PC-9 (cell line): ENCODE measurements around the gene ENO2.

Experiments used
- EZH2 ChIP-seq: fragments of 200-600 bp; sonication (generic); IDR thresholded peaks from 2 replicates; pipeline ENCODE4 v1.8.0; 2017; ENCODE audit warnings: antibody characterized with exemption, low read depth
- TF ChIP-seq, protein P1 (sequence below): fragments of 200-600 bp; sonication (generic); conservative IDR thresholded peaks from 2 replicates; pipeline ENCODE4 v1.6.1; 2017; ENCODE audit warnings: mixed run types, antibody characterized with exemption, mild to moderate bottlenecking, moderate library complexity

DNA sequence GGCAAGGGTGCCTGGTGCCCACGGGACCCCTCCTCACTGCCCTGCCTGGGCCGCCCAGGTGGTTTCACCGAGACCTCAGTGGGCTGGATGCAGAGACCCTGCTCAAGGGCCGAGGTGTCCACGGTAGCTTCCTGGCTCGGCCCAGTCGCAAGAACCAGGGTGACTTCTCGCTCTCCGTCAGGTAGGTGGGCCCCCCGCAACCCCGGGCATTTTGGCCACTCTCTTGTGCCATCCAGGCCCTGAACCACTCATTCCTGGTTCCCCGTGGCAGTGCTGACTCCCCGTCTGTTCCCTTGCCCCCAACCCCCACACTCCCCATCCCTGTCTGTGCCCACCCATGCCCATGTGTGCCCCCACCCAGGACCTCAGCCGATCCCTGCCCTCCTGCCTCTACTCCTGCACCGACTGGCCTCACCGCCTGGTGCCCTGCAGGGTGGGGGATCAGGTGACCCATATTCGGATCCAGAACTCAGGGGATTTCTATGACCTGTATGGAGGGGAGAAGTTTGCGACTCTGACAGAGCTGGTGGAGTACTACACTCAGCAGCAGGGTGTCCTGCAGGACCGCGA is 37.3 kb downstream of the ENO2 start:
- TF ChIP-seq, protein P1, sequence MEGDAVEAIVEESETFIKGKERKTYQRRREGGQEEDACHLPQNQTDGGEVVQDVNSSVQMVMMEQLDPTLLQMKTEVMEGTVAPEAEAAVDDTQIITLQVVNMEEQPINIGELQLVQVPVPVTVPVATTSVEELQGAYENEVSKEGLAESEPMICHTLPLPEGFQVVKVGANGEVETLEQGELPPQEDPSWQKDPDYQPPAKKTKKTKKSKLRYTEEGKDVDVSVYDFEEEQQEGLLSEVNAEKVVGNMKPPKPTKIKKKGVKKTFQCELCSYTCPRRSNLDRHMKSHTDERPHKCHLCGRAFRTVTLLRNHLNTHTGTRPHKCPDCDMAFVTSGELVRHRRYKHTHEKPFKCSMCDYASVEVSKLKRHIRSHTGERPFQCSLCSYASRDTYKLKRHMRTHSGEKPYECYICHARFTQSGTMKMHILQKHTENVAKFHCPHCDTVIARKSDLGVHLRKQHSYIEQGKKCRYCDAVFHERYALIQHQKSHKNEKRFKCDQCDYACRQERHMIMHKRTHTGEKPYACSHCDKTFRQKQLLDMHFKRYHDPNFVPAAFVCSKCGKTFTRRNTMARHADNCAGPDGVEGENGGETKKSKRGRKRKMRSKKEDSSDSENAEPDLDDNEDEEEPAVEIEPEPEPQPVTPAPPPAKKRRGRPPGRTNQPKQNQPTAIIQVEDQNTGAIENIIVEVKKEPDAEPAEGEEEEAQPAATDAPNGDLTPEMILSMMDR = no peak
- TF ChIP-seq EZH2 = no peak
